Measurements from ENCODE around the gene FAM114A1. TPM values are rescaled to one million over a fixed set of nuclear protein-coding genes. Genes with fewer than 3 reads are reported as not detected.

Gene FAM114A1
- total and polyA plus RNA-seq, 4 donors, result 22.1 to 108 (median 53.9) TPM

DNA sequence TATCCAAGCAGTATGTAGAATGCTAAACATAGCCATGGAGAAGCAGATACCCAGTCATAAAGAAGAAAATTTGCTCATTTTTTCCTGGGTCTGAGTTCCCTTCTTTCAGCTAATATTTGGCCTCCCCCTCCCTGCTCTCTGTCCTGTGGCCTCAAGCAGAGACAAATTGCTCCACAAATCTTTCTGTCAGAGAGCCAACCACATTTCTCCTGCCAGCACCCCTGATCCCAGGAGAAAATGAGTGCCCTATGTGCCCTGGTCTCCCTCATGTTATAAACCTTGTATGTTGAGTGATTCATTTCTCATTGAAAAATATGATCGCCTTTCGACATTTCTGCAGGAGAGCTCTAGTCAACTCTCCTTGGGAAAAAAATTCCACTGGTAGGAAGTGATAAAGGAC, 82.6 kb downstream of the FAM114A1 start:
- H3K9me3 ChIP-seq (ENCODE audit: control insufficient read depth in 4 of 4, low read length in 3 of 4), result no peaks in the 10 kb centered on the region
- TF ChIP-seq, protein P1, sequence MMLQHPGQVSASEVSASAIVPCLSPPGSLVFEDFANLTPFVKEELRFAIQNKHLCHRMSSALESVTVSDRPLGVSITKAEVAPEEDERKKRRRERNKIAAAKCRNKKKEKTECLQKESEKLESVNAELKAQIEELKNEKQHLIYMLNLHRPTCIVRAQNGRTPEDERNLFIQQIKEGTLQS (IDR thresholded peaks at IDR 0.05), result no peak
- peak in 1 of 2 donors; percentile 56 for TF ChIP-seq HNF4A (conservative IDR thresholded peaks at IDR 0.05)
- TF ChIP-seq FOXA1 (IDR thresholded peaks at IDR 0.05), result no peak
- no peak for TF ChIP-seq HNF4G (IDR thresholded peaks at IDR 0.05)
- TF ChIP-seq RAD21 (IDR thresholded peaks at IDR 0.05), result peak in 1 of 2 donors; percentile 28
- peak; percentile 65 for TF ChIP-seq YY1 (IDR thresholded peaks at IDR 0.05)
- peaks cover 4 to 38% (median 28%) of the 10 kb centered on the region in 4 donors for H3K4me1 ChIP-seq (ENCODE audit: control insufficient read depth in 4 of 4, insufficient read depth in 4 of 4, low read length in 3 of 4)
- H3K27ac ChIP-seq (ENCODE audit: low read depth in 1 of 2, low read length in 2 of 2), result peak overlapping the region; percentile 45 to 83
- H3K9ac ChIP-seq (ENCODE audit: low read depth in 1 of 2, low read length in 2 of 2), result no peak overlapping the region
- 76% methylated on average over 2 of the region's 2 CpGs for WGBS
- H3K36me3 ChIP-seq (ENCODE audit: control insufficient read depth in 4 of 4, insufficient read depth in 3 of 4, low read depth in 1 of 4, low read length in 3 of 4), result peaks cover 0 to 1% (median 0%) of the 10 kb centered on the region in 4 donors
- peak overlapping the region in 1 of 3 donors; percentile 18 for H3K4me3 ChIP-seq (ENCODE audit: low read depth in 1 of 3, low read length in 3 of 3)
- no peaks in the 10 kb centered on the region for H3K27me3 ChIP-seq (ENCODE audit: control insufficient read depth in 4 of 4, insufficient read depth in 4 of 4, low read length in 3 of 4)
- DNase-seq (ENCODE audit: low spot score), result no peak

GRCh38 chr4:38950734-38951133, 83.1 kb downstream of the FAM114A1 start:
- peaks cover 4 to 35% (median 26%) of the 10 kb centered on the region in 4 donors for H3K4me1 ChIP-seq (ENCODE audit: control insufficient read depth in 4 of 4, insufficient read depth in 4 of 4, low read length in 3 of 4)
- no peak overlapping the region for H3K4me3 ChIP-seq (ENCODE audit: low read depth in 1 of 3, low read length in 3 of 3)
- H3K27me3 ChIP-seq (ENCODE audit: control insufficient read depth in 4 of 4, insufficient read depth in 4 of 4, low read length in 3 of 4), result no peaks in the 10 kb centered on the region
- H3K27ac ChIP-seq (ENCODE audit: low read depth in 1 of 2, low read length in 2 of 2), result peak overlapping the region; percentile 45 to 83
- TF ChIP-seq, protein P2, sequence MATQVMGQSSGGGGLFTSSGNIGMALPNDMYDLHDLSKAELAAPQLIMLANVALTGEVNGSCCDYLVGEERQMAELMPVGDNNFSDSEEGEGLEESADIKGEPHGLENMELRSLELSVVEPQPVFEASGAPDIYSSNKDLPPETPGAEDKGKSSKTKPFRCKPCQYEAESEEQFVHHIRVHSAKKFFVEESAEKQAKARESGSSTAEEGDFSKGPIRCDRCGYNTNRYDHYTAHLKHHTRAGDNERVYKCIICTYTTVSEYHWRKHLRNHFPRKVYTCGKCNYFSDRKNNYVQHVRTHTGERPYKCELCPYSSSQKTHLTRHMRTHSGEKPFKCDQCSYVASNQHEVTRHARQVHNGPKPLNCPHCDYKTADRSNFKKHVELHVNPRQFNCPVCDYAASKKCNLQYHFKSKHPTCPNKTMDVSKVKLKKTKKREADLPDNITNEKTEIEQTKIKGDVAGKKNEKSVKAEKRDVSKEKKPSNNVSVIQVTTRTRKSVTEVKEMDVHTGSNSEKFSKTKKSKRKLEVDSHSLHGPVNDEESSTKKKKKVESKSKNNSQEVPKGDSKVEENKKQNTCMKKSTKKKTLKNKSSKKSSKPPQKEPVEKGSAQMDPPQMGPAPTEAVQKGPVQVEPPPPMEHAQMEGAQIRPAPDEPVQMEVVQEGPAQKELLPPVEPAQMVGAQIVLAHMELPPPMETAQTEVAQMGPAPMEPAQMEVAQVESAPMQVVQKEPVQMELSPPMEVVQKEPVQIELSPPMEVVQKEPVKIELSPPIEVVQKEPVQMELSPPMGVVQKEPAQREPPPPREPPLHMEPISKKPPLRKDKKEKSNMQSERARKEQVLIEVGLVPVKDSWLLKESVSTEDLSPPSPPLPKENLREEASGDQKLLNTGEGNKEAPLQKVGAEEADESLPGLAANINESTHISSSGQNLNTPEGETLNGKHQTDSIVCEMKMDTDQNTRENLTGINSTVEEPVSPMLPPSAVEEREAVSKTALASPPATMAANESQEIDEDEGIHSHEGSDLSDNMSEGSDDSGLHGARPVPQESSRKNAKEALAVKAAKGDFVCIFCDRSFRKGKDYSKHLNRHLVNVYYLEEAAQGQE (IDR thresholded peaks at IDR 0.05), result peak; percentile 53
- TF ChIP-seq, protein P3, sequence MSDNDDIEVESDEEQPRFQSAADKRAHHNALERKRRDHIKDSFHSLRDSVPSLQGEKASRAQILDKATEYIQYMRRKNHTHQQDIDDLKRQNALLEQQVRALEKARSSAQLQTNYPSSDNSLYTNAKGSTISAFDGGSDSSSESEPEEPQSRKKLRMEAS (IDR thresholded peaks at IDR 0.05), result peak; percentile 70
- TF ChIP-seq, protein P4, sequence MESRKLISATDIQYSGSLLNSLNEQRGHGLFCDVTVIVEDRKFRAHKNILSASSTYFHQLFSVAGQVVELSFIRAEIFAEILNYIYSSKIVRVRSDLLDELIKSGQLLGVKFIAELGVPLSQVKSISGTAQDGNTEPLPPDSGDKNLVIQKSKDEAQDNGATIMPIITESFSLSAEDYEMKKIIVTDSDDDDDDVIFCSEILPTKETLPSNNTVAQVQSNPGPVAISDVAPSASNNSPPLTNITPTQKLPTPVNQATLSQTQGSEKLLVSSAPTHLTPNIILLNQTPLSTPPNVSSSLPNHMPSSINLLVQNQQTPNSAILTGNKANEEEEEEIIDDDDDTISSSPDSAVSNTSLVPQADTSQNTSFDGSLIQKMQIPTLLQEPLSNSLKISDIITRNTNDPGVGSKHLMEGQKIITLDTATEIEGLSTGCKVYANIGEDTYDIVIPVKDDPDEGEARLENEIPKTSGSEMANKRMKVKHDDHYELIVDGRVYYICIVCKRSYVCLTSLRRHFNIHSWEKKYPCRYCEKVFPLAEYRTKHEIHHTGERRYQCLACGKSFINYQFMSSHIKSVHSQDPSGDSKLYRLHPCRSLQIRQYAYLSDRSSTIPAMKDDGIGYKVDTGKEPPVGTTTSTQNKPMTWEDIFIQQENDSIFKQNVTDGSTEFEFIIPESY (IDR thresholded peaks at IDR 0.05), result peak; percentile 29
- peak; percentile 83 for TF ChIP-seq SP1 (IDR thresholded peaks at IDR 0.05)
- peak; percentile 40 for TF ChIP-seq FOXA2 (IDR thresholded peaks at IDR 0.05)
- peak; percentile 77 to 87 for TF ChIP-seq HNF4A (conservative IDR thresholded peaks at IDR 0.05)
- peak in 1 of 2 donors; percentile 56 for TF ChIP-seq RXRA (IDR thresholded peaks at IDR 0.05)
- TF ChIP-seq YY1 (IDR thresholded peaks at IDR 0.05), result peak; percentile 40
- TF ChIP-seq HNF4G (IDR thresholded peaks at IDR 0.05), result peak; percentile 58
- TF ChIP-seq FOXA1 (IDR thresholded peaks at IDR 0.05), result no peak
- no peak for TF ChIP-seq EGR1 (IDR thresholded peaks at IDR 0.05; ENCODE audit: low read depth in 2 of 2)
- TF ChIP-seq GABPA (IDR thresholded peaks at IDR 0.05 in 1 of 2, conservative IDR thresholded peaks at IDR 0.05 in 1 of 2), result peak in 1 of 2 donors; percentile 58
- peak; percentile 22 to 76 for TF ChIP-seq JUND (IDR thresholded peaks at IDR 0.05)
- TF ChIP-seq, protein P5, sequence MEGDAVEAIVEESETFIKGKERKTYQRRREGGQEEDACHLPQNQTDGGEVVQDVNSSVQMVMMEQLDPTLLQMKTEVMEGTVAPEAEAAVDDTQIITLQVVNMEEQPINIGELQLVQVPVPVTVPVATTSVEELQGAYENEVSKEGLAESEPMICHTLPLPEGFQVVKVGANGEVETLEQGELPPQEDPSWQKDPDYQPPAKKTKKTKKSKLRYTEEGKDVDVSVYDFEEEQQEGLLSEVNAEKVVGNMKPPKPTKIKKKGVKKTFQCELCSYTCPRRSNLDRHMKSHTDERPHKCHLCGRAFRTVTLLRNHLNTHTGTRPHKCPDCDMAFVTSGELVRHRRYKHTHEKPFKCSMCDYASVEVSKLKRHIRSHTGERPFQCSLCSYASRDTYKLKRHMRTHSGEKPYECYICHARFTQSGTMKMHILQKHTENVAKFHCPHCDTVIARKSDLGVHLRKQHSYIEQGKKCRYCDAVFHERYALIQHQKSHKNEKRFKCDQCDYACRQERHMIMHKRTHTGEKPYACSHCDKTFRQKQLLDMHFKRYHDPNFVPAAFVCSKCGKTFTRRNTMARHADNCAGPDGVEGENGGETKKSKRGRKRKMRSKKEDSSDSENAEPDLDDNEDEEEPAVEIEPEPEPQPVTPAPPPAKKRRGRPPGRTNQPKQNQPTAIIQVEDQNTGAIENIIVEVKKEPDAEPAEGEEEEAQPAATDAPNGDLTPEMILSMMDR (IDR thresholded peaks at IDR 0.05; ENCODE audit: low read depth, low read length, missing input control), result no peak
- peak; percentile 20 to 34 for TF ChIP-seq RAD21 (IDR thresholded peaks at IDR 0.05)
- no peak for TF ChIP-seq TAF1 (conservative IDR thresholded peaks at IDR 0.05)
- 22% methylated on average over 6 of the region's 6 CpGs for WGBS
- H3K9ac ChIP-seq (ENCODE audit: low read depth in 1 of 2, low read length in 2 of 2), result no peak overlapping the region
- DNase-seq (ENCODE audit: low spot score), result no peak
- H3K9me3 ChIP-seq (ENCODE audit: control insufficient read depth in 4 of 4, low read length in 3 of 4), result no peaks in the 10 kb centered on the region
- H3K36me3 ChIP-seq (ENCODE audit: control insufficient read depth in 4 of 4, insufficient read depth in 3 of 4, low read depth in 1 of 4, low read length in 3 of 4), result no peaks in the 10 kb centered on the region

Measured in liver (tissue), 9 donors.